CD4-positive, alpha-beta T cell treated with Interleukin-21 for 1 hour (primary cell): Measurements from ENCODE around the gene GNRHR.

Experiments used
- DNase-seq: peaks from one replicate; pipeline ENCODE4 v3.0.0-alpha.2; 2020

Gene GNRHR

DNA sequence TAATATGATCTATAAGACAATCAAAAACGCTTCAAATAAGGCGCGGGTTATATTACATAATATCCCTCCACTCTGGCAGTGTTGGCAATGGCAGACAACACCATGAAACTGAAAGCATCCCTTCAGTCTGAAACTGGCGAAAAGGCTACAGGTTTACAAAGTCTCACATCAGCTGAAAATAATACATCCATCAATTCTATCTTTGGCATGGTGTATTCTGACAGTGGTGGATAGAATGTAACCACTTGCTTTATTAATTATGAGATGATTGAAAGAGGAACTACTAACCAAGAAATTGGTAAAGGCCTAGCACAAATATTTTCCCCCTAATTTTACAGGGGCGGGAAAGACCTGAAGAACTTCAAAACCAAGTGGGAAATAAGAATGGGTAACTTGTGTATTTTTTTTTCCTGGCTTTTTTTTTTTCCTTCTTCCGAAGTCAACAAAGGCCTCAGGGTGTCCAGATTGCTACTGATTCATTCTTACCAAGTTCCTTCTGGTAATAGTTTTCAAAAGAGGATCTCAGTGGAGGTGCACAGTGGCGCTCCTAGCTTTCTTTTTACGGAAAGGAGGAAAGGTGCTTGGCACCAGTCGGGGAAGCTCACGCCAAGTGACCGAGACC, 54.0 kb downstream of the GNRHR start:
- peak; percentile 45 for DNase-seq

- no peak for DNase-seq
Measured at GRCh38 chr4:67699603-67700002, 54.6 kb downstream of the GNRHR start.

DNA sequence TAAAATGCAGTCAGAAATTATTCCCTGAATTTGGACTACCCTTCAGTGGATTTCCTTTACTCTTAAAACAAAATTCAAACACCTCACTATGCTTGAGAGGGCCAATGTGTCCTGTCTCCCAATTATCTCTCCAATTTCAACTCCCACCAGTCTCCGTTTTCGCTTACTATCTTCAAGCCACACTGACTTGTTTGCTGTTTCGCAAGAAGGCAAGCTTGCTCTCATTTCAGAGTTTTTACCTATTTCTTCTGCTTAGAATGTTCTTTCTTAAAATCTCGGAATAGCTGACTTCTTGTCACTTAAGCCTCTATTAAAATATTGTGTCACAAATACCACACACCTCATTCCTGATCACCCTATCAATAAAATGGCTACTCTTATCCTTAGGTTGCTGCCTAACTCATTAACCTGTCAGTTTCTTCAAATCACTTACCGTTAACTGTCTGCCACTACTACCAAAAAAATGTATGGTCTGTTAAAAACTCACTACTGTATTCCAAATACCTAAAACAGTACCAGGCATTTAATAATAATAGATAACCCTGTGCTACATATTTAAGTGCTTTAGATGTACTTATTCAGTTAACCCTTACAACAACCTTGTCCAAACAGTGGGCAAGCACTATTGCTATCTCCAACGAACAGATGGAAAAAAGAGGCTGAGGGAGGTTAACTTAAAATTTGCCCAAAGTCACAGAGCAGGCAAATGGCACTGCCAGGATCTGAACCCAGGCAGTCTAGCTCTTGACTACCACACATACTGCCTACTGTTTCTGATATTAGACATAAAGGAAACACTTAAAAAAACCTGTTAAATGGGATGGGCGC, 56.1 kb downstream of the GNRHR start:
- DNase-seq = no peak

DNA sequence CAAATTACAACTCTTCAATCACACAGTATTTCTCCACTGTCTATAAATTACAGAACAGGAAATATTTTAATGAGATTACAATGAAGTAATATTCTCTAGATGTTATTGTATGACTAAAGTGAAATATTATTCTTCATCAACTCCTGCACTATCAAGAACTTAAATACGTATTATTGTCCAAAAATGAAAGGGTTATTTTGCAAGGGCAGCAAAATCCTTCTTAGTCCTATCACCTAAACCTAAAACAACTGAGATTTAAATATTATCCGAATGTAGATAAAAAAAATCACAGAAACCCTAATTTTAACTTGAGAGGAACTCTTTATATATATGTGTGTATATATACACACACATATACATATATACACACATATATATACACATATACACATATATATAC, 58.1 kb downstream of the GNRHR start:
- no peak for DNase-seq

DNA sequence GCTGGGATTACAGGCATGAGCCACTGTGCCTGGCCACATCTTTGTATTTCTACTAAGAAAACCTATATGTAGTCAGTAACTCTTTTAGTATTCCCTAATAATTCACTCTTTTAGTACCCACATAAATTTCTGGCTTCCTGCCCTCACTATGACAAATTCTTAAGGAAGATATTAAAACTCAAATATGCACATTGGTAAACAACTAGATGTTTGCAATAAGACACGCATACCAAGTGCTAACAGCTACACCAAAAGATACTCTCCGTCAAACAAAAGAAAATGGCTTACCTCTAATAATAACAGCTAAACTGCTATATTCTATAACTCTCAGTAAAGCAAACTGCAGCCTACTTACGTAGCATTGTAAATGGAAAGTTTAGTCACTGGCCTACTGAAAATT, 59.5 kb downstream of the GNRHR start:
- no peak for DNase-seq

GRCh38 chr4:67691328-67691727, 62.9 kb downstream of the GNRHR start:
- no peak for DNase-seq
